ENCODE measurements around the gene ANKRD30B. TPM values are rescaled to one million over a fixed set of nuclear protein-coding genes. Genes with fewer than 3 reads are reported as not detected.
"Not testable (repeated sequence)": the region's sequence is repeated elsewhere in the genome, so short reads cannot be mapped to it uniquely, and the experiment has no call there.

Gene ANKRD30B, protein sequence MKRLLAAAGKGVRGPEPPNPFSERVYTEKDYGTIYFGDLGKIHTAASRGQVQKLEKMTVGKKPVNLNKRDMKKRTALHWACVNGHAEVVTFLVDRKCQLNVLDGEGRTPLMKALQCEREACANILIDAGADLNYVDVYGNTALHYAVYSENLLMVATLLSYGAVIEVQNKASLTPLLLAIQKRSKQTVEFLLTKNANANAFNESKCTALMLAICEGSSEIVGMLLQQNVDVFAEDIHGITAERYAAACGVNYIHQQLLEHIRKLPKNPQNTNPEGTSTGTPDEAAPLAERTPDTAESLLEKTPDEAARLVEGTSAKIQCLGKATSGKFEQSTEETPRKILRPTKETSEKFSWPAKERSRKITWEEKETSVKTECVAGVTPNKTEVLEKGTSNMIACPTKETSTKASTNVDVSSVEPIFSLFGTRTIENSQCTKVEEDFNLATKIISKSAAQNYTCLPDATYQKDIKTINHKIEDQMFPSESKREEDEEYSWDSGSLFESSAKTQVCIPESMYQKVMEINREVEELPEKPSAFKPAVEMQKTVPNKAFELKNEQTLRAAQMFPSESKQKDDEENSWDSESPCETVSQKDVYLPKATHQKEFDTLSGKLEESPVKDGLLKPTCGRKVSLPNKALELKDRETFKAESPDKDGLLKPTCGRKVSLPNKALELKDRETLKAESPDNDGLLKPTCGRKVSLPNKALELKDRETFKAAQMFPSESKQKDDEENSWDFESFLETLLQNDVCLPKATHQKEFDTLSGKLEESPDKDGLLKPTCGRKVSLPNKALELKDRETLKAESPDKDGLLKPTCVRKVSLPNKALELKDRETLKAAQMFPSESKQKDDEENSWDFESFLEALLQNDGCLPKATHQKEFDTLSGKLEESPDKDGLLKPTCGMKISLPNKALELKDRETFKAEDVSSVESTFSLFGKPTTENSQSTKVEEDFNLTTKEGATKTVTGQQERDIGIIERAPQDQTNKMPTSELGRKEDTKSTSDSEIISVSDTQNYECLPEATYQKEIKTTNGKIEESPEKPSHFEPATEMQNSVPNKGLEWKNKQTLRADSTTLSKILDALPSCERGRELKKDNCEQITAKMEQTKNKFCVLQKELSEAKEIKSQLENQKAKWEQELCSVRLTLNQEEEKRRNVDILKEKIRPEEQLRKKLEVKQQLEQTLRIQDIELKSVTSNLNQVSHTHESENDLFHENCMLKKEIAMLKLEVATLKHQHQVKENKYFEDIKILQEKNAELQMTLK (N-terminal part only)
- not detected in 2 replicates for total RNA-seq

- no peaks in the 10 kb centered on the region for H3K4me1 Mint-ChIP-seq
- no peak within 1 kb of the TSS for H3K4me3 Mint-ChIP-seq
- CTCF ChIA-PET: no interaction called here
- no peak for TF ChIP-seq CTCF (IDR thresholded peaks at IDR 0.05)
- ATAC-seq (ENCODE audit: low read depth) (no peak), DNase-seq (no peak)
- peaks cover 2% of the 10 kb centered on the region for H3K9me3 Mint-ChIP-seq
- H3K36me3 Mint-ChIP-seq (ENCODE audit: low read depth): no peaks in the 10 kb centered on the region
- POLR2A ChIA-PET: no interaction called here
- no peaks in the 10 kb centered on the region for H3K27me3 Mint-ChIP-seq
- intact Hi-C loops (cut with micrococcal nuclease): no loop called here
- H3K27ac Mint-ChIP-seq: no peak within 1 kb of the TSS
Measured at GRCh38 chr18:14747513-14748474, at the start of gene ANKRD30B. Gene ANKRD30B, plus strand, starts transcription at chr18:14748172. Its CDS starts 248 bp downstream, at chr18:14748420.

- CTCF ChIA-PET; H3K9me3 Mint-ChIP-seq; intact Hi-C loops (cut with micrococcal nuclease); DNase-seq; H3K27me3 Mint-ChIP-seq; POLR2A ChIA-PET; ATAC-seq (ENCODE audit: low read depth); H3K36me3 Mint-ChIP-seq (ENCODE audit: low read depth); H3K4me3 Mint-ChIP-seq; H3K4me1 Mint-ChIP-seq; H3K27ac Mint-ChIP-seq: not testable (repeated sequence)
Measured at GRCh38 chr18:14701286-14702040, 46.5 kb upstream of the ANKRD30B start.

- H3K4me3 Mint-ChIP-seq; H3K4me1 Mint-ChIP-seq; DNase-seq; H3K27ac Mint-ChIP-seq; POLR2A ChIA-PET; H3K27me3 Mint-ChIP-seq; H3K36me3 Mint-ChIP-seq (ENCODE audit: low read depth); ATAC-seq (ENCODE audit: low read depth); CTCF ChIA-PET; intact Hi-C loops (cut with micrococcal nuclease); H3K9me3 Mint-ChIP-seq: not testable (repeated sequence)
Measured at GRCh38 chr18:14709761-14710160, 38.2 kb upstream of the ANKRD30B start.

DNA sequence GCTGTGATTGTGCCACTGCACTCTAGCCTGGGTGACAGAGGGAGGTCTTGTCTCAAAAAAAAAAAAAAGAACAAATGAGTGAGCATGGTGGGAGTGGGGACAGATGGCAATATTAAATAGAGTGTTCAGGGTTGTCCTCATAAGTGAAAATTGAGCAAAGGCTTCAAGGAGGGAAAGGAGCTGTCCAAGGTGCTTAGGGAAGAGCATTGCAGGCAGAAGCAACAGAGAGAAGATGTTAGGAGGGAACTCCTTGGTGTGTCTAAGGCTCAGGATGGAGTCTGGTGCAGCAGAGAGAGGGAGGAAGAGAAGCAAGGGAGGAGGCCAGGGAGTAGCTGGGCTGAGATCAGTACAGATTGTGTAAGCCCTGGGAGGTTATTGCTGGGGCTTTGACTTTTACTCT is 26.4 kb upstream of the ANKRD30B start:
- CTCF ChIA-PET; intact Hi-C loops (cut with micrococcal nuclease); H3K4me3 Mint-ChIP-seq; POLR2A ChIA-PET; DNase-seq; H3K4me1 Mint-ChIP-seq; H3K27ac Mint-ChIP-seq; H3K9me3 Mint-ChIP-seq; H3K27me3 Mint-ChIP-seq; H3K36me3 Mint-ChIP-seq (ENCODE audit: low read depth); ATAC-seq (ENCODE audit: low read depth): not testable (repeated sequence)

DNA sequence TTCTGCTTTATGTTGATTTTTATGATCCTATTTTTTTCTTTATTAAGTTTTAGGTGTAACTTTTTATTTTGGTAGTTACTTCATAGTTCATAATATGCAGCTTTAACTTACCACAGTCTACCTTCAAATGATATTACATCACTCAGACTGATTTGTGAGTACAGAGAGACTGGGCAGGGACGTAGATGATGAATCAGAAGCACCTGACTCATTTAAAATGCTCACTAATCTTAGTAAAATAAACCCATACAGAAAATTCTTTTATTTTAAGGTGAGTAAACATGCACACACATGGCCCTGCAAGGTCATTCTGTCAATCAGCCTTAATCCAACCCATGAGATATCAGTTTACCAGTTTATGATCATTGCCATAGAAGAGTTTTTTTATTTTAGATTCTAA is 8.9 kb upstream of the ANKRD30B start:
- H3K4me1 Mint-ChIP-seq; H3K36me3 Mint-ChIP-seq (ENCODE audit: low read depth); DNase-seq; H3K27me3 Mint-ChIP-seq; POLR2A ChIA-PET; H3K9me3 Mint-ChIP-seq; H3K27ac Mint-ChIP-seq; H3K4me3 Mint-ChIP-seq; CTCF ChIA-PET; intact Hi-C loops (cut with micrococcal nuclease); ATAC-seq (ENCODE audit: low read depth): not testable (repeated sequence)

DNA sequence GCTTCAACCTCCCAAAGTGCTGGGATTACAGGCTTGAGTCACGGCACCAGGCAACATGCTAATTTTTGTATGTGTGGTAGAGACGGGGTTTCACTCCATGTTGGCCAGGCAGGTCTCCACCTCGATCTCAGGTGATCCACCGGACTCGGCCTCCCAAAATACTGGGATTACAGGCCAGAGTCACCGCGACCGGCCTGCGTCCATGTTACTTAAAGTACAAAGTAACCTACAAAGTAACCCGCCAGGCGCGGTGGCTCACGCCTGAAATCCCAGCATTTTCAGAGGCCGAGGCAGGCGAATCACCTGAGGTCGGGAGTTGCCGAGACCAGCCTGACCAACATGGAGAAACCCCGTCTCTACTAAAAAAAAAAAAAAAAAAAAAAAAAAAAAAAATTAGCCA is 1.1 kb upstream of the ANKRD30B start:
- Mint-ChIP-seq H3K36me3 (ENCODE audit: low read depth) (no peaks in the 10 kb centered on the region), H3K4me1 (no peaks in the 10 kb centered on the region), H3K27ac (no peak overlapping the region), H3K9me3 (no peaks in the 10 kb centered on the region), H3K27me3 (no peaks in the 10 kb centered on the region), H3K4me3 (no peak overlapping the region)
- CTCF ChIA-PET: no interaction called here
- POLR2A ChIA-PET: no interaction called here
- intact Hi-C loops (cut with micrococcal nuclease): no loop called here
- no peak for TF ChIP-seq CTCF (IDR thresholded peaks at IDR 0.05)
- ATAC-seq (ENCODE audit: low read depth): no peak
- no peak for DNase-seq
